HepG2 (cell line): ENCODE results near the gene FRMD3. TPM values are rescaled to one million over a fixed set of nuclear protein-coding genes. Genes with fewer than 3 reads are reported as not detected.

ENCODE experiments used
- ARNTL ChIP-seq: sonication (generic); formaldehyde crosslinking; IDR thresholded peaks from 2 replicates; pipeline ENCODE4 v1.4.0; 2020; ENCODE audit warnings: mild to moderate bottlenecking, missing genetic modification reagents
- CREM ChIP-seq, 2 experiments: sonication (generic) in 1 of 2; formaldehyde crosslinking in 1 of 2; IDR thresholded peaks; 2 replicates each; pipeline versions ENCODE4 v1.4.0 to v1.6.1; 2016 to 2020; ENCODE audit warnings: antibody characterized with exemption in 1 of 2, mild to moderate bottlenecking in 1 of 2, missing genetic modification reagents in 1 of 2
- ELF3 ChIP-seq: IDR thresholded peaks from 2 replicates; pipeline ENCODE4 v1.6.1; 2016; ENCODE audit warnings: missing genetic modification reagents, missing compliant biosample characterization
- HHEX ChIP-seq: IDR thresholded peaks from 2 replicates; pipeline ENCODE4 v1.6.1; 2016; ENCODE audit warnings: control low read depth
- HMGA1 ChIP-seq: sonication (generic); formaldehyde crosslinking; conservative IDR thresholded peaks from 2 replicates; pipeline ENCODE4 v1.4.0; 2020; ENCODE audit warnings: missing genetic modification reagents
- HNRNPLL ChIP-seq: fragments of 200-400 bp; formaldehyde crosslinking; IDR thresholded peaks from 2 replicates; pipeline ENCODE4 v1.6.1; 2017; ENCODE audit warnings: mild to moderate bottlenecking, low read depth, low read length; ENCODE audit not compliant: poor library complexity, severe bottlenecking
- HOXA3 ChIP-seq: sonication (generic); formaldehyde crosslinking; IDR thresholded peaks from 2 replicates; pipeline ENCODE4 v1.5.0; 2020; ENCODE audit warnings: missing genetic modification reagents
- IRF2 ChIP-seq: IDR thresholded peaks from 2 replicates; pipeline ENCODE4 v1.6.1; 2018; ENCODE audit warnings: missing genetic modification reagents, missing compliant biosample characterization
- MAZ ChIP-seq, 2 experiments: sonication (generic) in 1 of 2; formaldehyde crosslinking in 1 of 2; IDR thresholded peaks; 2 replicates each; pipeline versions ENCODE4 v1.5.0 to v1.6.1; 2012 to 2020; ENCODE audit warnings: low read depth in 2 of 2, mild to moderate bottlenecking in 2 of 2, borderline replicate concordance in 1 of 2, improper control_type of control experiment in 1 of 2, low read length in 1 of 2, missing genetic modification reagents in 1 of 2, moderate library complexity in 1 of 2
- MED1 ChIP-seq: sonication (generic); formaldehyde crosslinking; IDR thresholded peaks from 2 replicates; pipeline ENCODE4 v1.4.0; 2020; ENCODE audit warnings: missing genetic modification reagents
- PHB2 ChIP-seq: fragments of 450-650 bp; IDR thresholded peaks from 2 replicates; pipeline ENCODE4 v1.6.1; 2018; ENCODE audit not compliant: partially characterized antibody
- SALL1 ChIP-seq: sonication (generic); formaldehyde crosslinking; IDR thresholded peaks from 2 replicates; pipeline ENCODE4 v1.8.0; 2022; ENCODE audit warnings: mild to moderate bottlenecking, missing genetic modification reagents
- TRIM24 ChIP-seq: sonication (generic); formaldehyde crosslinking; IDR thresholded peaks from 2 replicates; pipeline ENCODE4 v1.8.0; 2022; ENCODE audit warnings: mild to moderate bottlenecking, missing genetic modification reagents
- ZBTB3 ChIP-seq: sonication (generic); formaldehyde crosslinking; IDR thresholded peaks from 2 replicates; pipeline ENCODE4 v1.4.0; 2020; ENCODE audit warnings: low read depth, mild to moderate bottlenecking, moderate library complexity, missing genetic modification reagents, borderline replicate concordance
- ZNF446 ChIP-seq: sonication (generic); formaldehyde crosslinking; IDR thresholded peaks from 2 replicates; pipeline ENCODE4 v1.5.0; 2020; ENCODE audit warnings: mild to moderate bottlenecking, missing genetic modification reagents
- ZNF530 ChIP-seq: sonication (generic); formaldehyde crosslinking; IDR thresholded peaks from 2 replicates; pipeline ENCODE4 v1.5.0; 2020; ENCODE audit warnings: low read depth, mild to moderate bottlenecking, missing genetic modification reagents
- ZZZ3 ChIP-seq: sonication (generic); formaldehyde crosslinking; IDR thresholded peaks from 2 replicates; pipeline ENCODE4 v1.4.0; 2020; ENCODE audit warnings: missing genetic modification reagents, mild to moderate bottlenecking, borderline replicate concordance
- polyA plus RNA-seq, 8 experiments: library from polyadenylated mRNA; depleted of rRNA in 3 of 8; stranded (reverse) in 7 of 8; unstranded in 1 of 8; fragments of >200 nt; fragmentation: Illumina TruSeq in 4 of 8; extraction: Trizol in 4 of 8; gene quantifications; 2 replicates each; pipeline versions ENCODE4 v1.2.1 to v1.2.3, GENCODE V29; 2011 to 2016; ENCODE audit warnings: low read depth in 4 of 8, missing spikeins in 1 of 8, mixed read lengths in 1 of 8; ENCODE audit not compliant: insufficient read depth in 1 of 8
- total RNA-seq, 5 experiments: library from RNA; depleted of rRNA; stranded (reverse); fragments of >200 nt; fragmentation: Illumina TruSeq; extraction: Trizol; gene quantifications; 2 replicates each; pipeline ENCODE4 v1.2.3, GENCODE V29; 2016; ENCODE audit warnings: low read depth in 1 of 5
- TF ChIP-seq, protein P1 (sequence below): sonication (generic); formaldehyde crosslinking; IDR thresholded peaks from 2 replicates; pipeline ENCODE4 v1.4.0; 2020; ENCODE audit warnings: missing genetic modification reagents
- TF ChIP-seq, protein P2 (sequence below): sonication (generic); formaldehyde crosslinking; IDR thresholded peaks from 2 replicates; pipeline ENCODE4 v1.5.0; 2020; ENCODE audit warnings: missing genetic modification reagents
- TF ChIP-seq, protein P3 (sequence below): sonication (generic); formaldehyde crosslinking; IDR thresholded peaks from 2 replicates; pipeline ENCODE4 v1.4.0; 2020; ENCODE audit warnings: missing genetic modification reagents
- TF ChIP-seq, protein P4 (sequence below): sonication (generic); formaldehyde crosslinking; IDR thresholded peaks from 2 replicates; pipeline ENCODE4 v1.5.1; 2020; ENCODE audit warnings: mild to moderate bottlenecking, missing genetic modification reagents

Gene FRMD3
- total and polyA plus RNA-seq, 2 of the 13 experiments (the other 11 are each of a cell fraction or from before 2014, with no cell fraction given), result 3.2 to 7.7 TPM

DNA sequence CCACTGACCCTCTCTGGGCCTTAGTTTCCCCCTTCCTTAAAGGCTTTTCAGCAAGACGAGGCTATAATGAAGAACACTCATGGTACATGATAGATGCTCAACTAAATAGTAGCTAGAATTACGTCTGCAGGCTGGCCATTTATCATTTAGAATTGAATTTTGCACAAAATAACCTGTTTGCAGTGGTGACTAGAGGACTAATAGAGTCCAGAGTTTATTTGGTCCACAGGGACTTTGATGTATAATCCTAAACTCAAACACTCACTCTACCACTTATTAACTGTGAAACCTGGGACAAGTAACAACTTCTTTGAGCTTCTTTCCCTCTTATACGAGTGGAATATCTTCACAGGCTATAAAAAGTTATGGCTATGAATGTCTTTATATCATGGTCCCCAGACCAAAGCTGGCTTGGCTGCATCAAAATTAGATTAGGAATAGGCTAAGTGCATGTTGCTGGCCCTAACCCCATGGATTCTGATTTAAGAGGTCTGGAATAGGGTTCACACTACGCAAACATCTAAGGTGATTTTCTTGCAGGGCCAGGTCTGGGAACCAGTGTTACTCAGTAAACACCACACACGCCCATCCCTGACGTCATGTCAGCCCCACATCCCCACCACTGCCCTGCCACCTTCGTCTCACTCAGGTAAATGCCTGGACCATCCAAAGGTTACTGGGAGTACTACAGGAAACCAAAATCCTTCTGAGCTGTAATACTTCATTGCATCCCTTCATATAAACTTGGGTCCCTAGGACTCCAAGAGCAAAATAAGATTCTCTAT is 150.6 kb downstream of the FRMD3 start (continued):
- TF ChIP-seq, protein P1, sequence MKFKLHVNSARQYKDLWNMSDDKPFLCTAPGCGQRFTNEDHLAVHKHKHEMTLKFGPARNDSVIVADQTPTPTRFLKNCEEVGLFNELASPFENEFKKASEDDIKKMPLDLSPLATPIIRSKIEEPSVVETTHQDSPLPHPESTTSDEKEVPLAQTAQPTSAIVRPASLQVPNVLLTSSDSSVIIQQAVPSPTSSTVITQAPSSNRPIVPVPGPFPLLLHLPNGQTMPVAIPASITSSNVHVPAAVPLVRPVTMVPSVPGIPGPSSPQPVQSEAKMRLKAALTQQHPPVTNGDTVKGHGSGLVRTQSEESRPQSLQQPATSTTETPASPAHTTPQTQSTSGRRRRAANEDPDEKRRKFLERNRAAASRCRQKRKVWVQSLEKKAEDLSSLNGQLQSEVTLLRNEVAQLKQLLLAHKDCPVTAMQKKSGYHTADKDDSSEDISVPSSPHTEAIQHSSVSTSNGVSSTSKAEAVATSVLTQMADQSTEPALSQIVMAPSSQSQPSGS (CRISPR knock-in tag), result peak; percentile 64; the same call in 1 of the 2 replicates
- TF ChIP-seq, protein P2, sequence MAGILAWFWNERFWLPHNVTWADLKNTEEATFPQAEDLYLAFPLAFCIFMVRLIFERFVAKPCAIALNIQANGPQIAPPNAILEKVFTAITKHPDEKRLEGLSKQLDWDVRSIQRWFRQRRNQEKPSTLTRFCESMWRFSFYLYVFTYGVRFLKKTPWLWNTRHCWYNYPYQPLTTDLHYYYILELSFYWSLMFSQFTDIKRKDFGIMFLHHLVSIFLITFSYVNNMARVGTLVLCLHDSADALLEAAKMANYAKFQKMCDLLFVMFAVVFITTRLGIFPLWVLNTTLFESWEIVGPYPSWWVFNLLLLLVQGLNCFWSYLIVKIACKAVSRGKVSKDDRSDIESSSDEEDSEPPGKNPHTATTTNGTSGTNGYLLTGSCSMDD (CRISPR knock-in tag), result no peak
- TF ChIP-seq ZBTB3 (CRISPR knock-in tag) (no peak), ELF3 (CRISPR knock-in tag) (peak; percentile 11; the same call in 1 of the 2 replicates), CREM (IDR thresholded peaks at IDR 0.05) (peak; percentile 70; the same call in 1 of the 2 replicates), CREM (CRISPR knock-in tag; IDR thresholded peaks at IDR 0.05) (no peak), IRF2 (no peak), ZNF446 (no peak), MED1 (CRISPR knock-in tag) (peak; percentile 23; the same call in 1 of the 2 replicates), HMGA1 (no peak), ZZZ3 (CRISPR knock-in tag) (no peak), PHB2 (no peak), HHEX (CRISPR knock-in tag) (no peak), TRIM24 (CRISPR knock-in tag) (no peak), HNRNPLL (no peak), HOXA3 (CRISPR knock-in tag) (peak; percentile 53; the same call in 1 of the 2 replicates), ZNF530 (CRISPR knock-in tag) (no peak), ARNTL (CRISPR knock-in tag) (peak; percentile 42; the same call in 1 of the 2 replicates), SALL1 (peak; percentile 45), MAZ (IDR thresholded peaks at IDR 0.05; ENCODE audit: borderline replicate concordance, low read depth, low read length) (no peak), MAZ (CRISPR knock-in tag; IDR thresholded peaks at IDR 0.05; ENCODE audit: low read depth) (no peak)
- TF ChIP-seq, protein P3, sequence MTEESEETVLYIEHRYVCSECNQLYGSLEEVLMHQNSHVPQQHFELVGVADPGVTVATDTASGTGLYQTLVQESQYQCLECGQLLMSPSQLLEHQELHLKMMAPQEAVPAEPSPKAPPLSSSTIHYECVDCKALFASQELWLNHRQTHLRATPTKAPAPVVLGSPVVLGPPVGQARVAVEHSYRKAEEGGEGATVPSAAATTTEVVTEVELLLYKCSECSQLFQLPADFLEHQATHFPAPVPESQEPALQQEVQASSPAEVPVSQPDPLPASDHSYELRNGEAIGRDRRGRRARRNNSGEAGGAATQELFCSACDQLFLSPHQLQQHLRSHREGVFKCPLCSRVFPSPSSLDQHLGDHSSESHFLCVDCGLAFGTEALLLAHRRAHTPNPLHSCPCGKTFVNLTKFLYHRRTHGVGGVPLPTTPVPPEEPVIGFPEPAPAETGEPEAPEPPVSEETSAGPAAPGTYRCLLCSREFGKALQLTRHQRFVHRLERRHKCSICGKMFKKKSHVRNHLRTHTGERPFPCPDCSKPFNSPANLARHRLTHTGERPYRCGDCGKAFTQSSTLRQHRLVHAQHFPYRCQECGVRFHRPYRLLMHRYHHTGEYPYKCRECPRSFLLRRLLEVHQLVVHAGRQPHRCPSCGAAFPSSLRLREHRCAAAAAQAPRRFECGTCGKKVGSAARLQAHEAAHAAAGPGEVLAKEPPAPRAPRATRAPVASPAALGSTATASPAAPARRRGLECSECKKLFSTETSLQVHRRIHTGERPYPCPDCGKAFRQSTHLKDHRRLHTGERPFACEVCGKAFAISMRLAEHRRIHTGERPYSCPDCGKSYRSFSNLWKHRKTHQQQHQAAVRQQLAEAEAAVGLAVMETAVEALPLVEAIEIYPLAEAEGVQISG, result no peak
- TF ChIP-seq, protein P4, sequence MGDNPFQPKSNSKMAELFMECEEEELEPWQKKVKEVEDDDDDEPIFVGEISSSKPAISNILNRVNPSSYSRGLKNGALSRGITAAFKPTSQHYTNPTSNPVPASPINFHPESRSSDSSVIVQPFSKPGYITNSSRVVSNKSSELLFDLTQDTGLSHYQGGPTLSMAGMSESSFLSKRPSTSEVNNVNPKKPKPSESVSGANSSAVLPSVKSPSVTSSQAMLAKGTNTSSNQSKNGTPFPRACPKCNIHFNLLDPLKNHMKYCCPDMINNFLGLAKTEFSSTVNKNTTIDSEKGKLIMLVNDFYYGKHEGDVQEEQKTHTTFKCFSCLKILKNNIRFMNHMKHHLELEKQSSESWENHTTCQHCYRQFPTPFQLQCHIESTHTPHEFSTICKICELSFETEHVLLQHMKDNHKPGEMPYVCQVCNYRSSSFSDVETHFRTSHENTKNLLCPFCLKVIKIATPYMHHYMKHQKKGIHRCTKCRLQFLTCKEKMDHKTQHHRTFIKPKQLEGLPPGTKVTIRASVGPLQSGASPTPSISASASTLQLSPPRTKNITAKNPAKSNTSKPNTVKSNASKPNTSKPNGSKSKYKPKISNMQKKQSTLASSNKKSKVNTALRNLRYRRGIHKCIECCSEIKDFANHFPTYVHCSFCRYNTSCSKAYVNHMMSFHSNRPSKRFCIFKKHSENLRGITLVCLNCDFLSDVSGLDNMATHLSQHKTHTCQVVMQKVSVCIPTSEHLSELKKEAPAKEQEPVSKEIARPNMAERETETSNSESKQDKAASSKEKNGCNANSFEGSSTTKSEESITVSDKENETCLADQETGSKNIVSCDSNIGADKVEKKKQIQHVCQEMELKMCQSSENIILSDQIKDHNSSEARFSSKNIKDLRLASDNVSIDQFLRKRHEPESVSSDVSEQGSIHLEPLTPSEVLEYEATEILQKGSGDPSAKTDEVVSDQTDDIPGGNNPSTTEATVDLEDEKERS (CRISPR knock-in tag), result peak; percentile 16; the same call in 1 of the 2 replicates
